HepG2 (cell line): ENCODE data around the gene AGK. TPM values are rescaled to one million over a fixed set of nuclear protein-coding genes. Genes with fewer than 3 reads are reported as not detected.
A peak's percentile ranks its signal among the peaks of the same experiment; 100 is the strongest.

ENCODE experiments used
- ATM ChIP-seq: fragments of 450-650 bp; IDR thresholded peaks from 2 replicates; pipeline ENCODE4 v1.7.1; 2017; ENCODE audit warnings: mild to moderate bottlenecking, borderline replicate concordance
- DMTF1 ChIP-seq: sonication (generic); formaldehyde crosslinking; IDR thresholded peaks from 2 replicates; pipeline ENCODE4 v1.4.0; 2020; ENCODE audit warnings: mild to moderate bottlenecking, missing genetic modification reagents
- FOSL2 ChIP-seq: sonication (generic); formaldehyde crosslinking; IDR thresholded peaks from 2 replicates; pipeline ENCODE4 v1.4.0; 2020; ENCODE audit warnings: missing genetic modification reagents
- HDAC1 ChIP-seq: sonication (generic); formaldehyde crosslinking; IDR thresholded peaks from 2 replicates; pipeline ENCODE4 v1.5.1; 2020; ENCODE audit warnings: mild to moderate bottlenecking, missing genetic modification reagents
- HNRNPUL1 ChIP-seq: fragments of 200-400 bp; formaldehyde crosslinking; IDR thresholded peaks from 2 replicates; pipeline ENCODE4 v1.6.1; 2017; ENCODE audit warnings: low read depth, mild to moderate bottlenecking, low read length, moderate library complexity
- IRX3 ChIP-seq: sonication (generic); formaldehyde crosslinking; IDR thresholded peaks from 2 replicates; pipeline ENCODE4 v1.8.1; 2023; ENCODE audit warnings: mild to moderate bottlenecking, low read depth, missing genetic modification reagents, borderline replicate concordance
- MXD3 ChIP-seq: IDR thresholded peaks from 2 replicates; pipeline ENCODE4 v1.6.1; 2016; ENCODE audit warnings: mild to moderate bottlenecking, missing biosample characterization, missing genetic modification reagents
- MYNN ChIP-seq: sonication (generic); formaldehyde crosslinking; IDR thresholded peaks from 2 replicates; pipeline ENCODE4 v1.4.0; 2020; ENCODE audit warnings: mild to moderate bottlenecking, low read depth, missing genetic modification reagents
- SIX4 ChIP-seq: sonication (generic); formaldehyde crosslinking; IDR thresholded peaks from 2 replicates; pipeline ENCODE4 v1.4.0; 2020; ENCODE audit warnings: missing genetic modification reagents
- SMAD9 ChIP-seq: sonication (generic); formaldehyde crosslinking; IDR thresholded peaks from 2 replicates; pipeline ENCODE4 v1.5.1; 2020; ENCODE audit warnings: mild to moderate bottlenecking, missing genetic modification reagents
- THAP9 ChIP-seq: sonication (generic); formaldehyde crosslinking; IDR thresholded peaks from 2 replicates; pipeline ENCODE4; 2020; ENCODE audit warnings: missing genetic modification reagents, mild to moderate bottlenecking, borderline replicate concordance
- U2AF2 ChIP-seq: fragments of 200-400 bp; formaldehyde crosslinking; IDR thresholded peaks from 2 replicates; pipeline ENCODE4 v1.6.1; 2017; ENCODE audit warnings: low read depth, mild to moderate bottlenecking, low read length
- ZBTB49 ChIP-seq: sonication (generic); formaldehyde crosslinking; IDR thresholded peaks from 2 replicates; pipeline ENCODE4 v1.4.0; 2020; ENCODE audit warnings: missing genetic modification reagents, borderline replicate concordance
- ZNF20 ChIP-seq: sonication (generic); formaldehyde crosslinking; IDR thresholded peaks from 2 replicates; pipeline ENCODE4 v1.4.0; 2020; ENCODE audit warnings: mild to moderate bottlenecking, moderate library complexity, missing genetic modification reagents
- ZNF704 ChIP-seq: sonication (generic); formaldehyde crosslinking; IDR thresholded peaks from 2 replicates; pipeline ENCODE4 v1.8.1; 2023; ENCODE audit warnings: mild to moderate bottlenecking, inconsistent platforms, moderate library complexity, missing genetic modification reagents, borderline replicate concordance
- ZNF746 ChIP-seq: sonication (generic); formaldehyde crosslinking; IDR thresholded peaks from 2 replicates; pipeline ENCODE4 v1.8.0; 2022; ENCODE audit warnings: mild to moderate bottlenecking, missing genetic modification reagents
- ZNF770 ChIP-seq: sonication (generic); formaldehyde crosslinking; IDR thresholded peaks from 2 replicates; pipeline ENCODE4 v1.5.0; 2020; ENCODE audit warnings: mild to moderate bottlenecking, missing genetic modification reagents
- polyA plus RNA-seq, 8 experiments: library from polyadenylated mRNA; depleted of rRNA in 3 of 8; stranded (reverse) in 7 of 8; unstranded in 1 of 8; fragments of >200 nt; fragmentation: Illumina TruSeq in 4 of 8; extraction: Trizol in 4 of 8; gene quantifications; 2 replicates each; pipeline versions ENCODE4 v1.2.1 to v1.2.3, GENCODE V29; 2011 to 2016; ENCODE audit warnings: low read depth in 4 of 8, missing spikeins in 1 of 8, mixed read lengths in 1 of 8; ENCODE audit not compliant: insufficient read depth in 1 of 8
- total RNA-seq, 5 experiments: library from RNA; depleted of rRNA; stranded (reverse); fragments of >200 nt; fragmentation: Illumina TruSeq; extraction: Trizol; gene quantifications; 2 replicates each; pipeline ENCODE4 v1.2.3, GENCODE V29; 2016; ENCODE audit warnings: low read depth in 1 of 5

Gene AGK
- total and polyA plus RNA-seq, 2 of the 13 experiments (the other 11 are each of a cell fraction or from before 2014, with no cell fraction given) = 23.7 to 30.1 TPM

- TF ChIP-seq HDAC1 (CRISPR knock-in tag) = peak; percentile 82
- TF ChIP-seq THAP9 (CRISPR knock-in tag) = peak; percentile 52; the same call in 1 of the 2 replicates
- no peak for TF ChIP-seq U2AF2
- TF ChIP-seq ZNF704 (CRISPR knock-in tag) = no peak
- TF ChIP-seq MYNN (CRISPR knock-in tag) = 0 out of 2 replicates have a peak, but pooled peaks have one; percentile 43
- peak; percentile 90 for TF ChIP-seq ZBTB49
- no peak for TF ChIP-seq SMAD9
- TF ChIP-seq DMTF1 (CRISPR knock-in tag) = no peak
- TF ChIP-seq IRX3 (CRISPR knock-in tag) = peak; percentile 86; the same call in 1 of the 2 replicates
- peak; percentile 40; the same call in 1 of the 2 replicates for TF ChIP-seq ZNF770 (CRISPR knock-in tag)
- no peak for TF ChIP-seq SIX4 (CRISPR knock-in tag)
- no peak for TF ChIP-seq FOSL2 (CRISPR knock-in tag)
- TF ChIP-seq MXD3 (CRISPR knock-in tag) = peak; percentile 80; the same call in 1 of the 2 replicates
- no peak for TF ChIP-seq ATM
- TF ChIP-seq ZNF20 (CRISPR knock-in tag) = no peak
- peak; percentile 45; the same call in 1 of the 2 replicates for TF ChIP-seq ZNF746 (CRISPR knock-in tag)
- no peak for TF ChIP-seq HNRNPUL1
Measured at GRCh38 chr7:141551094-141551781, at the start of gene AGK (continued).
